K562 (cell line): ENCODE measurements around the gene NRM. TPM values are rescaled to one million over a fixed set of nuclear protein-coding genes. Genes with fewer than 3 reads are reported as not detected.

ENCODE experiments used
- BRCA1 ChIP-seq, 2 experiments: fragments of 450-650 bp in 1 of 2; sonication (generic) in 1 of 2; formaldehyde crosslinking in 1 of 2; IDR thresholded peaks; 2 replicates each; pipeline versions ENCODE4 v1.5.0 to v1.6.1; 2017 to 2020; ENCODE audit warnings: mild to moderate bottlenecking in 1 of 2, missing genetic modification reagents in 1 of 2
- ELF2 ChIP-seq: fragments of 250-450 bp; sonication (Bioruptor Pico); IDR thresholded peaks from 2 replicates; pipeline ENCODE4 v1.5.0; 2021; ENCODE audit warnings: mild to moderate bottlenecking
- FOSL1 ChIP-seq: fragments of 200-800 bp; sonication (Bioruptor generic); conservative IDR thresholded peaks from 2 replicates; pipeline ENCODE4 v1.6.1; 2016; ENCODE audit warnings: missing genetic modification characterization, missing compliant biosample characterization
- FOXK1 ChIP-seq: sonication (generic); formaldehyde crosslinking; IDR thresholded peaks from 2 replicates; pipeline ENCODE4 v1.8.0; 2022; ENCODE audit warnings: missing genetic modification reagents, mild to moderate bottlenecking, borderline replicate concordance
- HLTF ChIP-seq: fragments of 450-650 bp; IDR thresholded peaks from 2 replicates; pipeline ENCODE4 v1.6.1; 2016
- KLF13 ChIP-seq: fragments of 450-650 bp; IDR thresholded peaks from 2 replicates; pipeline ENCODE4 v1.6.1; 2016; ENCODE audit warnings: missing genetic modification characterization, low read depth, mild to moderate bottlenecking, missing compliant biosample characterization, moderate library complexity, borderline replicate concordance
- MAZ ChIP-seq, 2 experiments: fragments of 450-650 bp in 1 of 2; sonication (generic) in 1 of 2; formaldehyde crosslinking; IDR thresholded peaks in 1 of 2; conservative IDR thresholded peaks in 1 of 2; 2 replicates each; pipeline versions ENCODE4 v1.4.0 to v1.5.0; 2020; ENCODE audit warnings: mild to moderate bottlenecking in 1 of 2, missing genetic modification reagents in 1 of 2
- MITF ChIP-seq: IDR thresholded peaks from 2 replicates; pipeline ENCODE4 v1.6.1; 2014; ENCODE audit warnings: antibody characterized with exemption
- MTF1 ChIP-seq: fragments of 250-450 bp; sonication (Bioruptor Pico); IDR thresholded peaks from 2 replicates; pipeline ENCODE4 v1.9.0; 2021; ENCODE audit warnings: moderate library complexity, mild to moderate bottlenecking, inconsistent platforms, borderline replicate concordance
- POLR3G ChIP-seq: IDR thresholded peaks from 2 replicates; pipeline ENCODE4 v1.6.1; 2011; ENCODE audit not compliant: insufficient read length, insufficient replicate concordance; ENCODE audit errors: extremely low read depth
- RBM39 ChIP-seq: fragments of 200-400 bp; formaldehyde crosslinking; optimal IDR thresholded peaks from 2 replicates; pipeline ENCODE3; 2018; ENCODE audit warnings: low read depth, low read length
- THRAP3 ChIP-seq: fragments of 450-650 bp; IDR thresholded peaks from 2 replicates; pipeline ENCODE4 v1.6.1; 2016; ENCODE audit warnings: mild to moderate bottlenecking, inconsistent platforms, borderline replicate concordance
- XRCC4 ChIP-seq: IDR thresholded peaks from one replicate; pipeline ENCODE4 v1.6.1; 2011; ENCODE audit not compliant: insufficient read depth, insufficient read length; ENCODE audit errors: extremely low read depth
- ZHX1 ChIP-seq: fragments of 150-350 bp; conservative IDR thresholded peaks from 2 replicates; pipeline ENCODE4 v1.6.1; 2014; ENCODE audit warnings: low read length
- ZNF398 ChIP-seq: fragments of 250-450 bp; sonication (Bioruptor Pico); IDR thresholded peaks from 2 replicates; pipeline ENCODE4 v1.8.0; 2021; ENCODE audit warnings: moderate library complexity, mild to moderate bottlenecking, inconsistent platforms
- ZNF644 ChIP-seq: fragments of 200-800 bp; sonication (Bioruptor generic); IDR thresholded peaks from 2 replicates; pipeline ENCODE4 v1.6.1; 2016; ENCODE audit warnings: low read depth, missing genetic modification characterization, missing compliant biosample characterization
- ZNF668 ChIP-seq: fragments of 250-450 bp; sonication (Bioruptor Pico); IDR thresholded peaks from 2 replicates; pipeline ENCODE4 v1.8.0; 2022; ENCODE audit warnings: mild to moderate bottlenecking, inconsistent platforms
- ZNF780A ChIP-seq: fragments of 250-450 bp; sonication (Bioruptor Pico); IDR thresholded peaks from 2 replicates; pipeline ENCODE4 v1.5.0; 2021; ENCODE audit warnings: mild to moderate bottlenecking
- polyA plus RNA-seq, 8 experiments: library from polyadenylated mRNA; depleted of rRNA in 4 of 8; stranded (reverse) in 5 of 8; unstranded in 3 of 8; fragments of >200 nt; fragmentation: Nextera tagmentation in 2 of 8; fragmentation: Illumina TruSeq in 1 of 8; extraction: Ambion mirVana in 2 of 8; extraction: Trizol in 1 of 8; gene quantifications; 2 replicates each; pipeline versions ENCODE4 v1.2.1 to v1.2.3, GENCODE V29; 2011 to 2014; ENCODE audit warnings: inconsistent platforms in 1 of 8, missing spikeins in 1 of 8
- total RNA-seq, 7 experiments: library from RNA; depleted of rRNA in 6 of 7; stranded (reverse); fragments of >200 nt in 6 of 7; fragmentation: Illumina TruSeq in 2 of 7; extraction: Trizol in 2 of 7; gene quantifications; 2 replicates each; pipeline versions ENCODE4 v1.2.1 to v1.2.3, GENCODE V29; 2011 to 2021; ENCODE audit warnings: low replicate concordance in 1 of 7
- TF ChIP-seq, protein P1 (sequence below): IDR thresholded peaks from 2 replicates; pipeline ENCODE4 v1.6.1; 2011; ENCODE audit warnings: borderline replicate concordance, low read depth, mild to moderate bottlenecking, moderate library complexity, low read length; ENCODE audit not compliant: insufficient read depth, poor library complexity, severe bottlenecking

The NRM gene
- total and polyA plus RNA-seq, 9 of the 15 experiments (the other 6 are each of a cell fraction or from before 2014, with no cell fraction given), result 9.7 to 58.2 (median 18.1) TPM

DNA sequence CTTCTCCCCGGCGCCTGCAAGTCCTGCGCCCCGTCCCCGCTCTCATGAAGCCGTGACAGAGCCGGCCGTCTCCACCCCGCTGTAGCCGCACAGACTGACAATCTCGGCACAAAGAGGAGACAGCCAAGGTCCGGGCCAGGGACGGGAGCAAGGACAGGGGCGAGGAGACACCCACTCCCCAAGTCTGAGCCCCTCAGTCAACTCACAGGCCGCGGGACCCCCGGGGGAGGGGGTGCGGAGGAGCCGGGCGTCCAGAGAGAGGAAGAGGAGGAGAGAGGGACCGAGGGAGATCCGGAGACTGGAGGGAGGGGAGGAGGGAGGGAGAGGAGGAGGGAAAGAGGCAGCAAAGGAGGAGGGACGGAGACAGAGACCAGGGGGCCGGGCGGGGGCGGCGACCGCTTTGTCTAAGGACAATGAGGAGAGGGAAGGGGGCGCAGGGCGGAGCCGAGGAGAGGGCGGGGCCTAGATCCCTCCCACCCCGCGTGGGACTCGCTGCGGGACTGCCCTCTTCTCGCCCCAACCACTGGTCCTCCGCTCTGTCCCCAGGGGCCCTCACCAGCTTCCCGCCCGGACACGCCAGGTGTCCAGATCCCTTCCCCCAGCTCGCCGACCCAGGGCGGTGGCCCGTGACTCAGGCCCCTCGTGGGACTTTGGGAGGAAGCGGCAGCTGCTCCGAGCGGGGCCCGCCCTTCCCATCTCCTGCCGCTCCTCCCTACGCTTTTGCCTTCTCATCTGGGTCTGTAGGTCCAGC is 3.7 kb downstream of the NRM start (continued):
- no peak for TF ChIP-seq XRCC4
- TF ChIP-seq RBM39, result peak; percentile 65
- no peak for TF ChIP-seq BRCA1 (IDR thresholded peaks at IDR 0.05)
- 0 out of 2 replicates have a peak, but pooled peaks have one; percentile 37 for TF ChIP-seq BRCA1 (CRISPR knock-in tag; IDR thresholded peaks at IDR 0.05)
- no peak for TF ChIP-seq KLF13 (tag)
- TF ChIP-seq MITF, result peak; percentile 85; the same call in 1 of the 2 replicates
- peak; percentile 84 for TF ChIP-seq HLTF
- peak in 1 of 2 experiments; percentile 90 for TF ChIP-seq MAZ (CRISPR knock-in tag; conservative IDR thresholded peaks at IDR 0.05 in 1 of 2, IDR thresholded peaks at IDR 0.05 in 1 of 2)
- TF ChIP-seq ZNF780A, result no peak
- no peak for TF ChIP-seq ZNF398
- TF ChIP-seq MTF1 (CRISPR knock-in tag), result no peak
- 0 out of 2 replicates have a peak, but pooled peaks have one; percentile 75 for TF ChIP-seq THRAP3
- TF ChIP-seq, protein P1, sequence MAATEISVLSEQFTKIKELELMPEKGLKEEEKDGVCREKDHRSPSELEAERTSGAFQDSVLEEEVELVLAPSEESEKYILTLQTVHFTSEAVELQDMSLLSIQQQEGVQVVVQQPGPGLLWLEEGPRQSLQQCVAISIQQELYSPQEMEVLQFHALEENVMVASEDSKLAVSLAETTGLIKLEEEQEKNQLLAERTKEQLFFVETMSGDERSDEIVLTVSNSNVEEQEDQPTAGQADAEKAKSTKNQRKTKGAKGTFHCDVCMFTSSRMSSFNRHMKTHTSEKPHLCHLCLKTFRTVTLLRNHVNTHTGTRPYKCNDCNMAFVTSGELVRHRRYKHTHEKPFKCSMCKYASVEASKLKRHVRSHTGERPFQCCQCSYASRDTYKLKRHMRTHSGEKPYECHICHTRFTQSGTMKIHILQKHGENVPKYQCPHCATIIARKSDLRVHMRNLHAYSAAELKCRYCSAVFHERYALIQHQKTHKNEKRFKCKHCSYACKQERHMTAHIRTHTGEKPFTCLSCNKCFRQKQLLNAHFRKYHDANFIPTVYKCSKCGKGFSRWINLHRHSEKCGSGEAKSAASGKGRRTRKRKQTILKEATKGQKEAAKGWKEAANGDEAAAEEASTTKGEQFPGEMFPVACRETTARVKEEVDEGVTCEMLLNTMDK, result no peak
- no peak for TF ChIP-seq ZHX1
- TF ChIP-seq FOSL1 (tag), result peak; percentile 96
- peak; percentile 29; the same call in 1 of the 2 replicates for TF ChIP-seq FOXK1 (CRISPR knock-in tag)
- no peak for TF ChIP-seq POLR3G
- no peak for TF ChIP-seq ELF2
- TF ChIP-seq ZNF644 (tag), result no peak
- no peak for TF ChIP-seq ZNF668 (CRISPR knock-in tag)
